Stimulated activated CD8-positive, alpha-beta memory T cell treated with anti-CD3 and anti-CD28 coated beads, Interleukin-4, amount 100 ng/mL, for 24 hours (primary cell): Measurements from ENCODE around the gene AXL.
A peak's percentile ranks its signal among the peaks of the same experiment; 100 is the strongest.
"Not testable (repeated sequence)": the region's sequence is repeated elsewhere in the genome, so short reads cannot be mapped to it uniquely, and the experiment has no call there.

Source experiments
- DNase-seq: peaks from one replicate; pipeline ENCODE4 v3.0.0-alpha.2; 2020; ENCODE audit warnings: low read depth

The AXL gene

DNA sequence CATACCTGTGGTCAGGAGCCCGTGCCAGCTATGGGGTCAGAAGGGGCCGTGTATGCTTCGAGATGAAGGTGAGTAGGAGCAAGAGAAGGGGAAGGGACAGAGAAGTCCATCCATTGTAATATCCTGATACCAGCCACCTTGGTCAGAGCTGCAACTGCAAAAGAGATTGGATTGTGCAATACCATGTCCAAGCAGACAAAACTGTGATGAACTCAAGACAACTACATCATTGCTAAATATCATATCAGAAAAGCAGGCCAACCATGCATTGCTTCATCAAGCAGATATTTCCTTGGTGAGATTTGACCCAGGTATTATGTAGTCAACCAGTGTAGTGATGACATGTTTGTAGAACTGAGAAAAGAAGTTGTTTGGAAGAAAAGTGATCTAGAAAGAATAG lies 57.2 kb downstream of the AXL start:
- no peak for DNase-seq

DNA sequence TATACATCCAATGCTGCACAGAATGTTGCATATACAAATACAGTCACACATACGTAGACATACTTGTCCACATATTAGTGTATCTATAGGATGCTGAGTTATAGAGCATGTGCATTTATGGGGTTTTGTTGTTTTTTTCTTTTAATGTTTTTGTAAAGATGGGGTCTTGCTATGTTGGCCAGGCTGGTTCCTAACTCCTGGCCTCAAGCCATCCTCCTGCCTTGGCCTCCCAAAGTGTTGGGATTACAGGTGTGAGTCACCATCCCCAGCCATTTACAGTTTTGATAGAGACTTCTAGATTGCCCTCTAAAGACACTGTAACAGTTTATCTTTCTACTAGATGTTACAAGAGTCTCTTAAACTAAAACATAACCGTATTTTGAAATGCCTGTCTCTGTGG lies 59.5 kb downstream of the AXL start:
- no peak for DNase-seq

DNA sequence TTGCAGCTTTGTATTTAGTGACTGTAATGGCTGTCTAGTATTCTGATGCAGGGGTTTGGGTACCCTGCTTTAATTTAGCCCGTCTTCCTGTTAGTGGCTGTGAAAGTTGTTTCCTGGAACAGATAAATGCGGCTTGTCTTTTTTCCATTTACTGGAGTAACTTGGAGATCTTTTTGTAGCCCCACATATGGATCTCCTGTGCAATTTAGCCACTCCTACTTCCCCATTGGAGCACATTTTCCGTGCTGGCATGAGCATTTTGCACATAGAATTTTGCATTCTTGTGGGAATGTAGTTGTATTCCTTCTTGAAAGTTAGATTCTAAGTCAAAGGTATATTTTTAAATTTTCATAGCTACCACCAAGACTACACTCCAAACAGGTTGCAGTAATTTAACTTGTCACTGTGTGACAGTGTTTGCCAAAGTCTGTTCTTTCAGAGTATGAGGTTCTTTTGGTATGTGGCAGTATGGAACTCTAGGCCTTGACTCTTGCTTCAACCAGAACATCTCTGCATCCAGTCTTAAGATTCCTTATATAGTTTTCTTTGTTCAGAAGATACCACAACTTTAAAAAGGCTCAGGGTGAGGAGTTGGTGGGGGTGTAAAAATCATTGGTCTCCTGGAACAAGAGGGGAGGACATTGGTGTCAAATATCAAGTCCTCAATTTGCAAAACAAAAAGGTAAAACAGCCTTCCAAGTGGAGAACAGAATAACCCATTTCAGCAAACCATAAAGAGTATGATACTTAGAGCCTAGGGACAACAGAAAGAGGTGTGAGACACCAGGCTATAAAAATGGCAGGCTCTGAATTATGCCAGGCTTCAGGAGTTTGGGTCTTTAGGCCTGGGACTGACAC lies 69.9 kb downstream of the AXL start:
- no peak for DNase-seq

DNA sequence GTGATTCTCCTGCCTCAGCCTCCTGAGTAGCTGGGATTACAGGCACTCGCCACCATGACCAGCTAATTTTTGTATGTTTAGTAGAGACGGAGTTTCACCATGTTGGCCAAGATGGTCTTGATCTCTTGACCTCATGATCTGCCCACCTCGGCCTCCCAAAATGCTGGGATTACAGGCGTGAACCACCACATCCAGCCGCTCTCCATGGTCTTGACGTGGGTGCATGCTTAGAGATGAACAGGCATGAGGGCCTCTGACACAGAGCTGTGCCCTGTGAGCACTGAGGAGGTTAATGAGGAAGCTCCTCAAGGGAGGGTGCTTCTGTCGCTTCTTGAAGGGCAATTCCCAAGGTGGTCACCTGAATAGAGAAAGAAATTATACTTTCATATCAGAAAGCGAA lies 70.8 kb downstream of the AXL start:
- DNase-seq: not testable (repeated sequence)

DNA sequence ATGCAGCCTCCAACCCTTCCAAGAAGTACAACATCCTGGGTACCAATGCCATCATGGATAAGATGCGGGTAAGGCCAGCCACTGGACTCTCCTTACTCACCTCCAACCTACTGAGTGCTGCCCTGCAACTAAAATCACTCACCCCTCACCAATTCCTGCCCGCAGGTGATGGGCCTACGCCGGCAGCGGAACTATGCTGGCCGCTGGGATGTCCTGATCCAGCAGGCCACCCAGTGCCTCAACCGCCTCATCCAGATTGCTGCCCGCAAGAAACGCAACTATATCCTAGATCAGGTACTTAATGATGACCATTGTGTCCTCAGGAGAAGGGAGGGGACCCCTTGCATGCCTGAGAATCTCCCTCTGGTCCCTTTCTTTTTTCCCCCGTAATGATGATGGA lies 75.4 kb downstream of the AXL start:
- DNase-seq: no peak

DNA sequence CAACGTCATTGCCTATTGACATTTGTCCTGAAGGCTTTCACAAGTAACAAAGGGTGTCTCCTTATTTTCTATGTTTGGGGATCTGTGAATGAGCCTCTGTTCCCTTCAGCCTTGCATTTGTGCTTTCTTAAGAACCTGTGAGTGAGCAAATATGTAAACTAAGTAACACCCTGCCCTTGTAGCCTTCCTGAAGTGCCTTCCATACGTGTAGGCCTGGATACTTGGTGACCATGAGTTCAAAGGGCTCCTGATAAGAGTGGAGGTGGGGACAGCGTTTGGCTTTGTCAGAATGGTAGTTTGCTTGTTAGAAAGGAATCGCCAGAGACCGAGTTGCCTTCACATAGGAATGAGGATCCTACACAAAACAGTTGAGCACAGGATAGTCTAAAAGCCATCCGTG lies 76.5 kb downstream of the AXL start:
- no peak for DNase-seq

DNA sequence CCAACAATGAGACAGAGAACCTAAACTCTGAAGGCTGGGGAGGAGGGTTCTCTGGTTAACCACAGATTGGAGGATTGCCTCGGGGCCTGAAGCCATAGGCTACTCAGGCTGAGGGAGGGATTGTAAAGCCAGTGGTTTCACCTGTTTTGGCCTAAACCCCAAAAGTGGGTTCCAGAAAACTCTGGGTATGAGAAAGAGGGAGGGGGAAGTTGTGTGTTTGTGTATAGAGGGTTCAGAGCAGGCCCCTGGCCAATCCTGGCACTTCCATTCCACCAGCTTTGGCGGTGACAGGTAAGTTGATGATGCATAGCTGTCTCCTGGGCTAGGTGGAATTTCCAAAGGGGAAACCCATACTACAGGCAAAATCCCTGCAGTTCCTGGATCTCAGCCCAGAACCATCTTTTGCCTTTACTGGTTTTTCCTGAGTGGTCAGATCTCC lies 77.4 kb downstream of the AXL start:
- DNase-seq: no peak

DNA sequence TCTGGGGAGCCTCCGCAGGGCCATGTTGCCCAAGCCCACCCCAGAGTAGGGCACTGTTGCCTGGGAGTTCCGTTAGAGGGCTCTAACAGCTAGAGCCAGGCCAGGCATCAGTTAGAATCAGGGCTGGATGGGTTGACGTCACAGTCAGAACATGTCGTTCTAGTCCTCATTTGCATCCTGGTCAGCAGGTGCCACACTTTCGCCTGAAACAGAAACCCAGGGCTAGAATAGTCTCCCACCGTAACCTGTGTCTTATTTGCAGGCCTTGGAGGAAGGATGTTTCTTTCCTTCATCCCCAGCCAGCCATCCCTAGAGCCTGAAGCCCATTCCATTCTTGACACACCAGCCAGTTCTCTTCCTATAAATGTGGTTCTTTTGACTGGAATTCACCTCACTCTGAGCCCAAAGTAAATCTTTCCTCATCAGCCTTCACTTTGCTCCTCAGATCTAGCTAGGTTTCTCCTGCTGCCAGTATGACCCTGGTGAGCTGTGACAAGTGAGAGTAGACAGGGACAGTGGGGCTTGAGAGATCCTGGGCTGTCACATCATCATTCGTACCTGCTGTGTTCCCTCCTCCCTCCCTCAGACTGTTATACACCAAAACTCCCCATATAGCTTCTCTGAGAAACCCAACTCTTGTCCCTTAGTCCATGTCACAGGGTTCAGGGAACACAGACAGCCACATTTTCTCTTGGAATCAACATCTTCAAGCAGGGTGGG lies 78.8 kb downstream of the AXL start:
- no peak for DNase-seq

DNA sequence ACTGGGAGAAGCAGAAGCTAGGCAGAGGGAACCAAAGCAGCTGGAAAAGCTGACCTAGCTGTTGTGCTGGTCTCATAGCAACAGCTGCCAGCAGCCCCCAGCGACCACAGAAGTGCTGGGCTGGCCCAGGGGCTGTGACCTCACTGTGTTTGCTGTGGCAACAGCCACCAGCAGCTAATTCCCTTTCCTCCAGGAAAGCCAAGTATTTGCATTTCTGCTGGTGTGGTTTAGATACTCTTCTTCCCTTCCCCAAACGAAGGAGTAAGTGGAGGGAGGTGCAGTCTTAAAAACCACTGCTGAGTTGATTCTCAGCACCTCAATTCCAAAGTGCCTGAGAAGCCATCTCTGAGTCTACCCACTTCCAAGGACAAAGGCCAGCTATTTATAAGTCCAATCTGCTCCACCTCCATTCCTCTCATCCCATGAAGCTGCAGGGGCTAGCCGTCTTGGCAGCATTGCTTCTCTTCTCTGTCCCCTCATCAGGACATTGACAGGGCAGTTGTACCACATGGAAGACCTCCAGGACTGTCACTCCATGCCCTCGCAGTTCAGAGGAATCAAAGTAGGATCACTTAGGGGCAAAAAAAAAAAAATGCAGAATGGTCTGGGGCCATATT lies 79.4 kb downstream of the AXL start:
- DNase-seq: no peak

DNA sequence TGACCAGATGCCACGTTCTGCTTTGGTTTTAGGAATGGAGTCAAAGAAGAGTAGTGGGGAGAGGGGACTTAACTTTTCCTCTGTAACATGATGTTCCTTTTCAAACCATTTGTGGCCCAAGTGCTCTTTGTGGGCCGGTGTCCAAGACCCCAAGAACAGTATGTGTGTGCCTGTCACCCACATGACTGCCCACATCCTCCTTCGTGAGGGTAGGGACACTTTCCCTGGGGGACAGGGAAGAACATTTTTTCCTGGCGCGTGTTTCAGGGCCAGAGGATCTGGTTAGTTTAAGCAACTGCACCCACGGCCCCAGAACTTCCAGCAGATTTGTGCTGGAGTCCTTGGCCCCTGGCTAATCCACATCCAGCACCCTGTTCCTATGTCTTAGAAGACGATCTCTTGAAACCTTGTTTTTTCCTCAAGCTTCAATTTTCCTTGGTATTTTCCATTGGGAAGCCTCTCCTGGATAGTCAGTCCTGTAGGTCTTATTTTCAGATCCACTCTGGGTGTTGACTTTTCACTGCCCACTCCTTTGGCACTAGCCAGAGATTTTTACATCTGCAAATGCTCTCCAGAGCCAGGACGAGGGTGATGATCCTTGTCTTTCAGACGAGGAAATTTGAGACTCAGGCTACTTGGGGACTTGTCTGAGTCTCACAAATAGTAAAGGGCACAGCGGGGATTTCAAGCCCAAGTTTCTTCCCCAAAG lies 80.2 kb downstream of the AXL start:
- no peak for DNase-seq

DNA sequence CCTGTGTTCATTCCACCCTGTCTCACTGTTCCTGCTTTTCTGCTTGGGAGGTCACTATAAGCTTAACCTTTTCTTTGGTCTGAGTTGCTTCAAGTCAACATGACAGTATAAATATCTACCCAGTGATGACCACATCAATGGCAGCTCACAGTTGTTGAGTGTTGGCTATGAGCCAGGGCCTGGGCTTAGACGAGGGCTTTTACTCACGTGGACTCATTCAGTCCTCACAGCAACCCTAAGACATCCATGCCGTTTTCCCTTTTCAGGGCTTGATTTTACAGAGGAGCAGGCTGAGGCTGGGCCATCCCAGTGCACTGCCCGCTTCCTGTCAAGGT lies 80.7 kb downstream of the AXL start:
- DNase-seq: no peak

DNA sequence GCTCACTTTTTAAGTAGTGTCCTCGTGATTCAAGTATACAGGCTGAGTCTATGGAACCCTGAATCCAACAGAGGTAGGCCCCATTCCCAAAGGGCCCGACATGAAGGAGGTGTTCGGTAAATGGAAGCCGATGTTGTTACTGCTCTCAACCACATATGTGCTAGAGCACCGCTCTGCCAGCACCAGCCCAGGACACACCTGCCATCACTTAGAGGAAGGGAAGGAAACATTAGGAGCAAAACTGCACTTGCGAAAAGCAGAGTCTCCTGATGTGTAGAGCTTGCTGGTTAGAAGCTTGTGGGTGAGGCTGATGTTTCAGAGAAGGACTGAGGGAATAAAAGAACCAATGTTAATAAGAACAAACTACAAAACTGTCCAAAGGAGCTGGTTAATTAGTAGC lies 81.5 kb downstream of the AXL start:
- DNase-seq: no peak

DNA sequence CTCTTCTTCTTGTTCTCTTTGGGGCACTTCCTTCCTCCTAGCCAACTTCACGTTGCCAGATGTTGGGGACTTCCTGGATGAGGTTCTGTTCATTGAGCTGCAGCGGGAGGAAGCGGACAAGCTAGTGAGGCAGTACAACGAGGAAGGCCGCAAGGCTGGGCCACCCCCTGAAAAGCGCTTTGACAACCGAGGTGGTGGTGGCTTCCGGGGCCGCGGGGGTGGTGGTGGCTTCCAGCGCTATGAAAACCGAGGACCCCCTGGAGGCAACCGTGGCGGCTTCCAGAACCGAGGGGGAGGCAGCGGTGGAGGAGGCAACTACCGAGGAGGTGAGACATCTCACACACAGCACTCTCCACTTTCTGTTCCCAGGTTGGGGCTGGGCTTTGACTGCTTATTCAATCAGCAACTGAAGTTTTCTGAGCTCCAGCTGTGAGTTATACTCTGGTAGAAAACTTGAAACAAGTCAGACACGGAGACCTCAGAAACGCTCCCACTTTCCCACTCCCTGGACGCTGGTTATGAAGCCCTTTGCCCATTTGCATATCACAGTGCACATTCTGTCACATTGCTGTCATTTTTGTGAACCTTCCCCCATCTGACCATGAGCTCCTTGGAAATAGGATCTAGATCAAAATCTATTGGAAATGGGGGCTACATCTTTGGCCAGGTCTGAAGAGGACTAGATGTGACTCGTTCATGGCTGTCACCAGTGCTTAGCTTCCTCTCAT lies 83.8 kb downstream of the AXL start:
- DNase-seq: peak; percentile 80

DNA sequence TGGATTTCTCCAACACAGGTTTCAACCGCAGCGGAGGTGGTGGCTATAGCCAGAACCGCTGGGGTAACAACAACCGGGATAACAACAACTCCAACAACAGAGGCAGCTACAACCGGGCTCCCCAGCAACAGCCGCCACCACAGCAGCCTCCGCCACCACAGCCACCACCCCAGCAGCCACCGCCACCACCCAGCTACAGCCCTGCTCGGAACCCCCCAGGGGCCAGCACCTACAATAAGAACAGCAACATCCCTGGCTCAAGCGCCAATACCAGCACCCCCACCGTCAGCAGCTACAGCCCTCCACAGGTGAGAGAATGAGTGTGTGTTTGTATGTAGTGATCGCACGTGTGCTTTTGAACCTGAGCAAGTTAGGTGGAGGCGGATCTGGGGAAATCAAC lies 84.9 kb downstream of the AXL start:
- no peak for DNase-seq

DNA sequence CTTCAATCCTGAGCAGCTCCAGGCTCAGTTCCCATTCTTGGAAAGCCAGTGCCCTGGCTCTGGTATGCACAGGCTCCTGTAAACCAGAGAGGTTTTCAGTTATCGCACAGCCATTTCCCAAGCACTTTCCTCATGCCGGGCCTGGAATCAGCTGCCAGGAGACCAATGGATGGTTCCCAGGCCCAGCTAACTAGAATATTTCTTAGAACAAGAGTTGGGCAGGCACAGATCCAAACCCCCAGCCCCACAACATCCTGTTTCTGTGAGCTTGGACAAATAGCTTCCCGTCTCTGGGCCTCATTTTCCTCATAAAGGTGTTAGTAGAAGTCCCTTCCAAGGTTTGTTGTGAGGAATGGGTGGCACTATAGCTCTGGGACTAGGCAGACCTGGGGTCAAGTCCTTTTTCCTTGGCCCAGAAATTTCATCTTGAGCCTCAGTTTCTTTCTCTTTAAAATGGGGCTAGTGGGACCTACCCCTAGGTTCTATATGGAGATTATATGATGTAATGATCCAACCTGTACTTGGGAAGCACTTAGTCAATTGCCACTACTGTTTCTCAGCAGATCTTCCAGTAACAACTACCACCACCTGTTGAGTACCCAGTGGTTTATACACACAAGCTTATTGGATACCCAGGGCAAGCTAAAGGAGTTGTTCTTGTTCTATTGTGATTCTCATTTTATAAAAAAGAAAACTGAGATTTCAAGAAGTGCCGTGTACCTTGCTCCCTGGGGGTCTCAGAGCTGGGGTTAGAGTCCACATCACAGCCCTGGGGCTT lies 85.9 kb downstream of the AXL start:
- no peak for DNase-seq

DNA sequence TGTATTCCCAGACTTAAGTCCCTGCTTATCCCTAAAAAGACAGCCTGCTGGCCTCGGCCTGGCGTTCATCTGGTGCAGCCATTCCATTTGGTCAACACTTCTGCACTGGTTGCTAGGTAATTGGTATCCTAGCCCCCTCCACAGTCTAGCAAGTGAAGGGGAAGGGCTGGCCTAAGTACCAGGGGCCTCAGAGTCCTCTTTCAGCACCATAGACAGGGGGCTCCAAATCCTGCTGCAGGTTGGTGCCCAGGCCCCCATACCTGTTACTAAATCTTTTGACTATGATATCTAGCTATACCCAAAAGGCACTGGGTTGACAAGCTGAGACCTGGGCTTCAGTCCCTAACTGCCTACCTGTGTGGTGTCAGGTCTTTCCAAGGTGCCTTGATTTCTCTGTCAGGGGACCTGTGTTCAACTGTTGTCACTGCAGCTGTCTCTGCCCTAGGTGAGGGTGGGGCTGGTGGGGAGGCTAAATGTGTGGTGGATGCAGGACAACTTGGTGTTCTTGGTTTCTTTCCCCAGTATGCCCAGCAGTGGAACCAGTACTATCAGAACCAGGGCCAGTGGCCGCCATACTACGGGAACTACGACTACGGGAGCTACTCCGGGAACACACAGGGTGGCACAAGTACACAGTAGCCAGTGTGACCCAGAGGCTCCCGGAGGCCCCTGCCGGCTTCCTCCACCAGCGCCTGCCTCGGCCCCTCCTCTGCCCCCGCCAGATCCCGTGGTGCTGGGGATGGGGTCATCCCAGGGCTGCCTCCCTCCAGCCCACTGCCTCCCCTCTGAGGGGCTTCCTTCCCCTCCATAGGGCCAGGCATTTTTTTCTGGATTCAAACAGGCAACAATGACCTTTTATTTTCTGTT lies 87.1 kb downstream of the AXL start:
- no peak for DNase-seq

DNA sequence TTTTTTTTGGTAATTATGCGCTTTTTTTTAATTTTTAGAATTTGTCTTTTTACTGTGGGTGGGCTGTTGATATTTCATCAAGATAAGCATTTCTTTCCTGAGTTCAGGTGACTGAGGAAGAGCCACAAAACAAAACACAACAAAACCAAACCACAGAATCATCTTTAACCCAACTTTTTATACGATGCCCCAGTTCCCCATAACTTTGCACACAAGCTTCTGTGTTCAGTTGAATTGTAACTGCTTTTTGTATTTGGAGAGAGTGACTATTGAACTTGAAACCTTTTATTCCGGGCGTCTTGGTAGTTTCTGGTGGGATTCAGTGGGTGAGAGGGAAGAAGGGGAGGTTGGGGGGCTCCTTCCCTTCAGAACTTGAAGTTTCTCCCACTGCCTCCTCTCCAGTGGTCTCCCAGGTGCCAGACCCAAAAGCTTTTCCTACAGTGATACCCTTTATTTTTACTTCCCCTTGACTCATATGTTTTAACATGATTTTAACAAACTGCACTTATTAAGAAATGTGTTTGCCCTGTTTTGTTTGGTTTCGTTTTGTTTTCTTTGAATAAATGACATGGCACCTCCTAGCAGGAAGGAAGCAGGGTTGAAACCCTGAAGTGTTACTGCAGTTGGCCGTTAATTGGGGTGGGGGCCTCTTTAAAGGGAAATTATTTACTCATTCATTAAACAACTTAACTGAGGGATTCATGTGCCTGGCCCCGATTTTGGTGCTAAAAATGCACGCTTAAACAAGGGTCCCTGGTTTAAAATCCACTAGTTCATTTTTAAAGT lies 88.3 kb downstream of the AXL start:
- DNase-seq: no peak

DNA sequence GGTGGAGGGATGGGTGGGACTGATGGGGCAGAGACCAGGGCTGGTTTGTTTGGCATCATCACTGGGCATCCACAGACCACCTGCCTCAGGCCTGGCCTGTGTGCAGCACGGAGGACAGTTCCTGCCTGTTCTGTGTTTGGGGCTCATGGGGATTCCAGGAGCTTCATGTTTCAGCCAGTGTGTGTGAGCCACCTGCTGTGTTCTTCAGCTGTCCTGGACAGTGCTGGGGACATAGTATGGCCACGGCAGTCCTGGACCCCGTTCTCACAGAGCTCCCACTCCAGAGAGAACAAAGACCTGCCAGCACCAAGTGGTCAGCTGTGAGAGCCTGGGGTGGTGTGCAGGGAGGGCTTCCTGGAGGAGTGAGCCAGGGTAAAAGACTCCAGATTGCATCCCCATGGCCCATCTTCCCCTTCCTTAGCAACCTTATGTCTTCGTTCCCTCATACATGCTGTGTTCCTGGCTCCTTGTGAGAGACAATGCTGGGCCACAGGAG lies 89.0 kb downstream of the AXL start:
- DNase-seq: no peak
